GM20000 (cell line): ENCODE measurements around the gene STK32C.

Experiments used
- DNase-seq: peaks from one replicate; pipeline ENCODE4 v3.0.0; 2012; ENCODE audit warnings: low spot score
- TF ChIP-seq, protein P1 (sequence below): IDR thresholded peaks from 2 replicates; pipeline ENCODE4 v1.5.1; 2012; ENCODE audit warnings: mild to moderate bottlenecking, control low read depth; ENCODE audit errors: extremely low read depth, missing control alignments

The STK32C gene

DNA sequence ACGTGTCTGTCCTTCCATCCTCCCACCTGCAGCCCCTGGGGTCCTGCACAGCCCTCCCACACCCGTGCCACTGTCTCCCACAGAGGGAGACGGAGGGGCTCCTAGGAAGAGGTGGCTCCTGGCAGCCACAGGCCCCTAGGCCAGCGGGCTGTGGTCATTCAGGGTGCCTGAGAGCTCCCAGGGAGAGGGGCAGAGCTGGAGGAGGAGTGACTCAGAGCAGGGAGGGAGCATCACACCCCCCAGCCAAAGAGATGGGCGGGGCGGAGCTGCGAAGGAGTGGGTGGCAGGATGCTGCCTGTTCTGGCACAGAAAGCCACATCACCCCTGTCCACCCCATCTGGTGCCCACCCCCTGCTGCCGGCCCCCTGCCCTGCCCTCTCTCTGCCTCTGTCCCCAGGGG, 50.5 kb downstream of the STK32C start:
- DNase-seq, result no peak
- TF ChIP-seq, protein P1, sequence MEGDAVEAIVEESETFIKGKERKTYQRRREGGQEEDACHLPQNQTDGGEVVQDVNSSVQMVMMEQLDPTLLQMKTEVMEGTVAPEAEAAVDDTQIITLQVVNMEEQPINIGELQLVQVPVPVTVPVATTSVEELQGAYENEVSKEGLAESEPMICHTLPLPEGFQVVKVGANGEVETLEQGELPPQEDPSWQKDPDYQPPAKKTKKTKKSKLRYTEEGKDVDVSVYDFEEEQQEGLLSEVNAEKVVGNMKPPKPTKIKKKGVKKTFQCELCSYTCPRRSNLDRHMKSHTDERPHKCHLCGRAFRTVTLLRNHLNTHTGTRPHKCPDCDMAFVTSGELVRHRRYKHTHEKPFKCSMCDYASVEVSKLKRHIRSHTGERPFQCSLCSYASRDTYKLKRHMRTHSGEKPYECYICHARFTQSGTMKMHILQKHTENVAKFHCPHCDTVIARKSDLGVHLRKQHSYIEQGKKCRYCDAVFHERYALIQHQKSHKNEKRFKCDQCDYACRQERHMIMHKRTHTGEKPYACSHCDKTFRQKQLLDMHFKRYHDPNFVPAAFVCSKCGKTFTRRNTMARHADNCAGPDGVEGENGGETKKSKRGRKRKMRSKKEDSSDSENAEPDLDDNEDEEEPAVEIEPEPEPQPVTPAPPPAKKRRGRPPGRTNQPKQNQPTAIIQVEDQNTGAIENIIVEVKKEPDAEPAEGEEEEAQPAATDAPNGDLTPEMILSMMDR, result no peak

- TF ChIP-seq, protein P1, result no peak
- no peak for DNase-seq
Measured at GRCh38 chr10:132256866-132257265, 50.9 kb downstream of the STK32C start.

- TF ChIP-seq, protein P1, result no peak
- no peak for DNase-seq
Measured at GRCh38 chr10:132255489-132256344, 52.0 kb downstream of the STK32C start.

DNA sequence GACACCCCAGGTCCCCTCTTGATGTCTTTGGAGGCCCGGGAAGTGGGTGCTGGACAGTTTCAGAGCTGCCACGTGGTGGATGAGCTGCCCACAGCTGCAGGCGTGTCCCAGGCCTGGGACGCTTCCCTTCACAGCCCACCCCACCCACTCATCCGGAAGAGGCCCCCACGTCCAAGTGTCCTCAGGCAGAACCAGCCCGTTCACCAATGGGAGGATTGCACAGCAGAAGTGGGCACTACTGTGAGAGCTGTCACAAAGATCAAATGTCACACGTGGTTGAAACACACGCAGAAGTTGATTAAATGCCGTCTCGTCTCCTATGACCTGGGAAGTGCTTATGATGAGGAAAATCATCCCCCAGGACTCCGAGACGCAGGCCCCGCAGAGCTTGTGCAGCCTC, 52.9 kb downstream of the STK32C start:
- no peak for DNase-seq
- TF ChIP-seq, protein P1, result no peak

GRCh38 chr10:132253092-132253687, 54.6 kb downstream of the STK32C start:
- TF ChIP-seq, protein P1, result no peak
- DNase-seq, result no peak

GRCh38 chr10:132252412-132252811, 55.3 kb downstream of the STK32C start:
- TF ChIP-seq, protein P1, result no peak
- no peak for DNase-seq

DNA sequence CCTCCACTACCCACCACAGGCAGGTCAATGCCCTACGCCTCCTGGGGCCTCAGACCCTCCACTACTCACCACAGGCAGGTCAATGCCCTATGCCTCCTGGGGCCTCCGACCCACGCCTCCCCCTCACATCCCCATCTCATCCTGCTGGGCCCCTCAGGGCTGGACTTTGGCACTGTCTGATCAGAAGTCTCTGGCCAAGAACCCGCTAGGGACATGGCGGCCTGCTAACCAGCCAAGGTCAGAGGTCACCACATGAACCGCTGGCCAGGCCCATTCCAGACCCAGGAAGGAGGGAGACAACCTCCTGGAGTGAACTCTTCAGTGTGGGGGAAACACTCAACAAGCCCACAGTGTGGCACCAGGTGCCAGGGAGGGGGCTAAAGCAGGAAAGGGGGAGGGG, 55.8 kb downstream of the STK32C start:
- TF ChIP-seq, protein P1, result no peak
- DNase-seq, result no peak
